Measurements from ENCODE around the gene PRKCE.

The PRKCE gene

GRCh38 chr2:45808294-45808800, 156.9 kb downstream of the PRKCE start:
- in situ Hi-C loops (cut with HindIII; ENCODE audit: low pct_ligation_motif_present, low pct_unique_long_range_greater_than_20kb, low sequenced_read_pairs), result no loop called here
- DNase-seq, result no peak

GRCh38 chr2:45809205-45809604, 157.7 kb downstream of the PRKCE start:
- in situ Hi-C loops (cut with HindIII; ENCODE audit: low pct_ligation_motif_present, low pct_unique_long_range_greater_than_20kb, low sequenced_read_pairs), result no loop called here
- no peak for DNase-seq

GRCh38 chr2:45812011-45812500, 160.6 kb downstream of the PRKCE start:
- peak; percentile 58 for DNase-seq
- in situ Hi-C loops (cut with HindIII; ENCODE audit: low pct_ligation_motif_present, low pct_unique_long_range_greater_than_20kb, low sequenced_read_pairs), result no loop called here

DNA sequence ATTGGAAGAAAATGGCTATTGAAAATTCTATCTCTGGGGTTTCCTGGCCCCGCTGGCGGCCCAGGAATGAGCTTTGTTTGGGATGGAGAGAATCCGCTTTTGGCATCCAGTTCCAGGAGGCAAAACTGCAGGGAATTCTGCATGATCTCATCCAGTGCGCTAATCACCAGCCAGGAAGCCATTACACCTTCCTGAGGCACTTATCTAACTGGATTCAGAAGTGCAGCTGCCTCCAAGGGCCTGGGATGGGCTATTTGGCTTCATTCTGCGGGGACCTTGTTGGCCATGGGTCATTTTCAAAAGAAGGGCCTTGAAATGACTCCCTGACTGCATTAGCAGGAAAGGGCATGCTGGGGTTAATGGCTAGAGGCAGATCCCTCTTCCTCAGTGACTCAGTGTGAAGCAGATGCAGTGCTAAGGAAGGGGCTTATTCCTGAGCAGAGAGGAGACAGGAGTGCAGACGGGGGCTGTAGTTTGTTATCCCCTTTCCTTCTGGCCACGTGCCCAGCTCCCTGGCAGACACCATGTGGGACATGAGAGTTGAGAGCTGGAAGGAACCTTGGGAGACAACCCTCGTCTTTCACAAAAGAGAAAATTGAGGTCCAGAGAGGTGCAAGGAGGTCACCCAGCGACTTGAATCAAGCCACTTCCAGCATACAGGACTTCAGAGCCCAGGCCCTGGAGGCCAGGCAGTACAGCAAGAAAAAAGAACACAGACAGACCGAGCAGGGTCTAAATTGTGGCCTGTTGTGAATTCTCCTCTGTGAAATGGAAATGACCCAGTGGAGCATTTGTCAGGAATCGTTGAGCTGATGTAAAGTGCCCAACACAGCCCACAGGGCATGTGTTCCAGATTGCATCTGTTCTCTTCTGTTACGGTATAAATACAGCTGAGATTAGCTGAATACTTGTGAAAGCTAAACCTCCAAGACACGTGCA, 161.8 kb downstream of the PRKCE start:
- DNase-seq, result peak; percentile 48
- in situ Hi-C loops (cut with HindIII; ENCODE audit: low pct_ligation_motif_present, low pct_unique_long_range_greater_than_20kb, low sequenced_read_pairs), result no loop called here

GRCh38 chr2:45814488-45814887, 163.0 kb downstream of the PRKCE start:
- in situ Hi-C loops (cut with HindIII; ENCODE audit: low pct_ligation_motif_present, low pct_unique_long_range_greater_than_20kb, low sequenced_read_pairs), result no loop called here
- no peak for DNase-seq

- DNase-seq, result no peak
- in situ Hi-C loops (cut with HindIII; ENCODE audit: low pct_ligation_motif_present, low pct_unique_long_range_greater_than_20kb, low sequenced_read_pairs), result no loop called here
Observed at GRCh38 chr2:45814951-45815621, 163.6 kb downstream of the PRKCE start.

DNA sequence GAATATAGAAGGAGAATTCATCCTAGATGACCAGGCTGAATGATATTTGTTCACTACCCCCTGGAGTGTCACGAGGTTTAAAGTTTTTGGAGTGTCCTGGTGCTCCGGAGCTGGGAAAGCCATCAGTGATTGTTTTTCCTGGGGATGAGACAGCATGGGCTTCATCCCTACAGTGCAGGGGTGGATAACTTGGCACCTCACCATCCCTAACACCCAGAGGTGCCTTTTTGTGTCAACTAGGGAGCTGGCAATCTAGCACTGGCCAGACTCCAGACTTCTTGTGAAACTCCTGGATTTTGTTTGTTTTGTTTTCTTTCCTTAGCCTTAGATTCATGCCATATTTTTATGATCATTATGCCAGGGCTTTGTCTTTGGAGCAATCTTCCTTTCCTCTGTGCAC, 164.8 kb downstream of the PRKCE start:
- DNase-seq, result no peak
- in situ Hi-C loops (cut with HindIII; ENCODE audit: low pct_ligation_motif_present, low pct_unique_long_range_greater_than_20kb, low sequenced_read_pairs), result no loop called here

DNA sequence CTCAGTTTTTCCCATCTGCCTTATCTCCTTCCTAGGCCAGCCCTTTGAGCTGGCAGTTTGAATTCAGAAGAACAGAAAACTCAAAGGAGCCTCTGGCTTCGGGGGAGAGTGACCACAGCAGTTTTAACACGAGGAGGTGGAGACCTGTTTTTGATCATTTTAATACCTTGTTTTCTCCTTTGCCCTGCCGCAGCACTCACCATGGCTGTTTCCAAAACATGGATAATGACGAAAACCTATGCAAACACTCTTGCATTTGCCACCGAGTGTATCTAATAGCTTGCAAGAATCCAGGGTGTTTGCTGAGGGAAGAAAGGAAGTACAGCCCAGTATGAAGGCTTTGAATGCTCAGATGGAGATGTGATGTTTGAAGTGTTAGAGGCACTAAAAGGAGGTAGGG, 167.1 kb downstream of the PRKCE start:
- no peak for DNase-seq
- in situ Hi-C loops (cut with HindIII; ENCODE audit: low pct_ligation_motif_present, low pct_unique_long_range_greater_than_20kb, low sequenced_read_pairs), result no loop called here

GRCh38 chr2:45820048-45820447, 168.6 kb downstream of the PRKCE start:
- in situ Hi-C loops (cut with HindIII; ENCODE audit: low pct_ligation_motif_present, low pct_unique_long_range_greater_than_20kb, low sequenced_read_pairs), result no loop called here
- no peak for DNase-seq

DNA sequence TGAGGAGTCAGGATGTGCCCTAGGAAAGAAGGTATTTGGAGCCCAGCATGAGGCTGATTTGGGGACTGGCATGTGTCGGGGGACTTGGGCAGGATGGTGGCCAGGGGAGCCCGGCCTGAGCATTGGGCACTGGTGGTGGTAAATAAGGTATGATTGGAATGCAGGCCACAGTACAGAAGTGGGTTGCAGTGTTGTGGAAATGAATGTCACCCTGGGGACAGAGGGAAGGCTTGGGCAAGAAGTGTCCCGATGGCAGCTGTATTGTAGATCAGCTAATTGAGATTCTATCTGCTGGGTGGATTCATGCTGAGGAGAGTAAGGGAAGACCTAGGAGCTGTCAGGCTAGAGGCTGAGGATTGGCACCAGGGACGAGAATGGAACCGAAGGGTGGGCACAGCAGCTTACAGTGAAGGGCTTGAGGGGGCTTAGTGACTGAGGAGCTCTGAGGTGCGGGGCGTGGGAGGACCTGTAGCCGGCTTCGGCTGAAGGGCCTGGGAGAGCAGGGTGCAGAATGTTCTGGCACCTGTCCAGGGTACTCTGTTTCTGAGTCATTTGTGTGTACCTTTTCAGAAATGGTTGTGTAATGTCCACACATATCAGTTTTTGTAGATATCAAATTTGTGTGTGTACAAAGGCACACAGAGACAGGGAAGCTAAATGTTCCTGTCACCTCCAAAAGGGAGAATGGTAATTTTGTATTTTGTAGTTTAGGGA, 170.2 kb downstream of the PRKCE start:
- DNase-seq, result peak; percentile 43
- in situ Hi-C loops (cut with HindIII; ENCODE audit: low pct_ligation_motif_present, low pct_unique_long_range_greater_than_20kb, low sequenced_read_pairs), result no loop called here

DNA sequence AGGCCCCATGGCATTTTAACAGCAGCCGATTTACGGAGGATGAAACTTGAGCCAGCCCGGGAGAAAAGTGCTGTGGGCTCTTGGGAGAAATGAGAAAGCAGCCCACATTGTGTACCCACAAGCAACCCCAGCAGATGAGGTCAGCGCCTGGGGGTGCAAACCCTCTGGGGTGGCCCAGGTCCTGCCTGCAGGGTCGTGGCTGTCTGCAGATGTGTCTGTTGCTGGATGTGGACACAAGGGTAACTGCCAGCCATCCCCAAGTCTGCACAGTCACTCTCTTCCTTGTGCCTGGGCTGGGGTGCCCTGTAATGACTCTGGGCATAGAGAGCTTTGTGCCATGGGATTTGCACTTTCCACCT, 170.8 kb downstream of the PRKCE start:
- DNase-seq, result no peak
- in situ Hi-C loops (cut with HindIII; ENCODE audit: low pct_ligation_motif_present, low pct_unique_long_range_greater_than_20kb, low sequenced_read_pairs), result no loop called here

DNA sequence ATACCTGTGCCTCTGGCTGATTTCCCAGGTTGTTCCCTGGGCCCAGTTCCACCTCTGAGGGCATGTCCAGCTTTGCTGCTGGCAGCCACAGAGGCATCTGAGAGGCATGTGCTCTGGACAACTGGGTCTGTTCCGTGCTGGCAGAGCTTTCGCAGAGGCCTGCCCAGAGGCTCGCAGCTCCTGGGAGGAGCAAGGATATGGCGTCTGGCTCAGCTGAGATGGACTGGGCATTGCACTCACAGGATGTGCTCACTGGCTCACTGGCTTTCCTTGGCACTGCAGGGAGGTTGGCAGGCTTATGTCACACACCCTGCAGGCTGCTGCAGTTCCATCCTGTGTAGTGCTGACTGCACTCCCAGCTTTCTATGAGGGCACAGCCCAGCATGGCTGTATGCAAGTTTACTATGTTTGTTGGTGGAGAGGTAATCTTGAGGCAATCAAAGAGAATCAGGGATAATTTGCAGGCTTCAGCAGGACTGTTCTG, 172.3 kb downstream of the PRKCE start:
- in situ Hi-C loops (cut with HindIII; ENCODE audit: low pct_ligation_motif_present, low pct_unique_long_range_greater_than_20kb, low sequenced_read_pairs), result no loop called here
- DNase-seq, result peak; percentile 41

- no peak for DNase-seq
- in situ Hi-C loops (cut with HindIII; ENCODE audit: low pct_ligation_motif_present, low pct_unique_long_range_greater_than_20kb, low sequenced_read_pairs), result no loop called here
Observed at GRCh38 chr2:45825001-45825651, 173.7 kb downstream of the PRKCE start.

GRCh38 chr2:45826460-45826859, 175.0 kb downstream of the PRKCE start:
- no peak for DNase-seq
- in situ Hi-C loops (cut with HindIII; ENCODE audit: low pct_ligation_motif_present, low pct_unique_long_range_greater_than_20kb, low sequenced_read_pairs), result no loop called here

- DNase-seq, result peak; percentile 52
- in situ Hi-C loops (cut with HindIII; ENCODE audit: low pct_ligation_motif_present, low pct_unique_long_range_greater_than_20kb, low sequenced_read_pairs), result no loop called here
Observed at GRCh38 chr2:45826884-45827635, 175.6 kb downstream of the PRKCE start.

DNA sequence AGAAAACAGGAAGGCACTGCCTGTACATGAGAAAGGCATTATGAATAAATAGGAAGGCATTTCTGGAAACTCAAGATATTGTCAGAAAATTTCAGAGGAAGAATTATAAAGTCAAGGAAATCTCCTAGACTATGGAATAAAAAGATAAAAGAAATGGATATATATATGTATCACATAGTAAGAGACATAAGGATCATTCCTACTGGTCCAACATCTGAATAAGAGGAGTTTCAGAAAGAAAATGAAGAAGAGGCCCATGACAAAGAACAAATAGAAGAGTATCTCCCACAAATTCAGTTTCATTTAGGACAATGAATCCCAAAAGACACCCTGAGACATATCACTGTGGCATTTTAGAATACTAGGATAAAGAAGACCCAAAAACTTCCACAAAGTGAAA, 178.8 kb downstream of the PRKCE start:
- in situ Hi-C loops (cut with HindIII; ENCODE audit: low pct_ligation_motif_present, low pct_unique_long_range_greater_than_20kb, low sequenced_read_pairs), result no loop called here
- no peak for DNase-seq

DNA sequence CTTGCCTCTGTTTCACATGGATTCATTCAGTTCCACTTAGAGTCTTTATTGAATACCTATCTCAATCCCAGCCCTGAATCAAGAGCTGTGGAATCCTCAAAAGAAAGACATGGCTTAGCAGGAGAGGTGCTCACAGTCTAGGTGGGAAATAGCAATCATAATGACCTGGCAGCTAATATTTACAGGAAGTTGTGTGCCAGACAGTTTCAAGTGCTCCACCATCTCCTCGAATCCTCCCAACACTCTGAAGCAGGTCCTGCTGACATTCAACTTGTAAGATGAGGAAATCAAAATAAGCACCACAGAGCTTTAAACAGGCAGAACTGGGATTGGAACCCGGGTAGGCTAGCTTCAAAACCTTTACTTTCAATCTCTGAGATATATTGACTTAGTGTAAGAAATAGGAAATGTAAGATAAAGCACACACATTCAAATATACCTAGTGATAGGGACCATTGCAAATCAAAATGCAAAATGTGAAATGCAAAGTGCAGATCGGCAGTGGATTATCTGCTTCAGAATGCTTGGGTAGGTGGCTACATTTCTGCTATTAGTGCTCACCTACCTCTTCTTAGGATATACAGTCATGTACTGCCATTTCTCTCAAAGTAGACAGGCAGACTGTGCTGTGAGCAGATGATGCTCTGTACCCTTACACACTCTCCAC, 182.0 kb downstream of the PRKCE start:
- in situ Hi-C loops (cut with HindIII; ENCODE audit: low pct_ligation_motif_present, low pct_unique_long_range_greater_than_20kb, low sequenced_read_pairs), result no loop called here
- DNase-seq, result no peak
